HepG2 (cell line): ENCODE data around the gene USP10. TPM values are rescaled to one million over a fixed set of nuclear protein-coding genes. Genes with fewer than 3 reads are reported as not detected.

ENCODE experiments used
- ARHGAP35 ChIP-seq: sonication (generic); formaldehyde crosslinking; IDR thresholded peaks from 2 replicates; pipeline ENCODE4 v1.9.0; 2022; ENCODE audit warnings: mild to moderate bottlenecking, inconsistent platforms, moderate library complexity, missing genetic modification reagents, borderline replicate concordance
- BRD4 ChIP-seq: sonication (generic); formaldehyde crosslinking; IDR thresholded peaks from 2 replicates; pipeline ENCODE4 v1.4.0; 2020; ENCODE audit warnings: missing genetic modification reagents
- ERF ChIP-seq: IDR thresholded peaks from 2 replicates; pipeline ENCODE4 v1.6.1; 2018; ENCODE audit warnings: missing biosample characterization, missing genetic modification reagents
- KLF11 ChIP-seq: IDR thresholded peaks from 2 replicates; pipeline ENCODE4 v1.6.1; 2016; ENCODE audit warnings: missing compliant biosample characterization
- RBFOX2 ChIP-seq: fragments of 200-400 bp; formaldehyde crosslinking; IDR thresholded peaks from 2 replicates; pipeline ENCODE4 v1.6.1; 2017; ENCODE audit warnings: low read depth, mild to moderate bottlenecking, low read length
- SATB2 ChIP-seq: sonication (generic); formaldehyde crosslinking; IDR thresholded peaks from 2 replicates; pipeline ENCODE4 v1.5.0; 2020; ENCODE audit warnings: missing genetic modification reagents
- THAP11 ChIP-seq: IDR thresholded peaks from 2 replicates; pipeline ENCODE4 v1.6.1; 2016; ENCODE audit warnings: missing biosample characterization, missing genetic modification reagents
- YEATS4 ChIP-seq: sonication (generic); formaldehyde crosslinking; IDR thresholded peaks from 2 replicates; pipeline ENCODE4 v1.4.0; 2020; ENCODE audit warnings: missing genetic modification reagents, borderline replicate concordance
- ZNF3 ChIP-seq: IDR thresholded peaks from 2 replicates; pipeline ENCODE4 v1.7.0; 2017; ENCODE audit warnings: inconsistent platforms
- ZNF44 ChIP-seq: sonication (generic); formaldehyde crosslinking; IDR thresholded peaks from 2 replicates; pipeline ENCODE4 v1.5.1; 2020; ENCODE audit warnings: mild to moderate bottlenecking, missing genetic modification reagents
- ZNF543 ChIP-seq: sonication (generic); formaldehyde crosslinking; IDR thresholded peaks from 2 replicates; pipeline ENCODE4 v1.4.0; 2020; ENCODE audit warnings: mild to moderate bottlenecking, missing genetic modification reagents
- polyA plus RNA-seq, 8 experiments: library from polyadenylated mRNA; depleted of rRNA in 3 of 8; stranded (reverse) in 7 of 8; unstranded in 1 of 8; fragments of >200 nt; fragmentation: Illumina TruSeq in 4 of 8; extraction: Trizol in 4 of 8; gene quantifications; 2 replicates each; pipeline versions ENCODE4 v1.2.1 to v1.2.3, GENCODE V29; 2011 to 2016; ENCODE audit warnings: low read depth in 4 of 8, missing spikeins in 1 of 8, mixed read lengths in 1 of 8; ENCODE audit not compliant: insufficient read depth in 1 of 8
- total RNA-seq, 5 experiments: library from RNA; depleted of rRNA; stranded (reverse); fragments of >200 nt; fragmentation: Illumina TruSeq; extraction: Trizol; gene quantifications; 2 replicates each; pipeline ENCODE4 v1.2.3, GENCODE V29; 2016; ENCODE audit warnings: low read depth in 1 of 5
- TF ChIP-seq, protein P1 (sequence below): sonication (generic); formaldehyde crosslinking; IDR thresholded peaks from 2 replicates; pipeline ENCODE4 v1.8.0; 2022; ENCODE audit warnings: missing genetic modification reagents, mild to moderate bottlenecking, borderline replicate concordance
- TF ChIP-seq, protein P2 (sequence below): IDR thresholded peaks from 2 replicates; pipeline ENCODE4 v1.6.1; 2012; ENCODE audit warnings: low read depth, low read length, improper control_type of control experiment
- TF ChIP-seq, protein P3 (sequence below): sonication (generic); formaldehyde crosslinking; IDR thresholded peaks from 2 replicates; pipeline ENCODE4 v1.8.1; 2023; ENCODE audit warnings: mild to moderate bottlenecking, inconsistent platforms, moderate library complexity, missing genetic modification reagents, borderline replicate concordance
- TF ChIP-seq, protein P4 (sequence below): sonication (generic); formaldehyde crosslinking; IDR thresholded peaks from 2 replicates; pipeline ENCODE4 v1.8.1; 2023; ENCODE audit warnings: mild to moderate bottlenecking, missing genetic modification reagents, borderline replicate concordance
- TF ChIP-seq, protein P5 (sequence below): sonication (generic); formaldehyde crosslinking; IDR thresholded peaks from 2 replicates; pipeline ENCODE4 v1.5.0; 2020; ENCODE audit warnings: mild to moderate bottlenecking, missing genetic modification reagents

The USP10 gene
- total and polyA plus RNA-seq, 2 of the 13 experiments (the other 11 are each of a cell fraction or from before 2014, with no cell fraction given) = 79.1 to 122 TPM

DNA sequence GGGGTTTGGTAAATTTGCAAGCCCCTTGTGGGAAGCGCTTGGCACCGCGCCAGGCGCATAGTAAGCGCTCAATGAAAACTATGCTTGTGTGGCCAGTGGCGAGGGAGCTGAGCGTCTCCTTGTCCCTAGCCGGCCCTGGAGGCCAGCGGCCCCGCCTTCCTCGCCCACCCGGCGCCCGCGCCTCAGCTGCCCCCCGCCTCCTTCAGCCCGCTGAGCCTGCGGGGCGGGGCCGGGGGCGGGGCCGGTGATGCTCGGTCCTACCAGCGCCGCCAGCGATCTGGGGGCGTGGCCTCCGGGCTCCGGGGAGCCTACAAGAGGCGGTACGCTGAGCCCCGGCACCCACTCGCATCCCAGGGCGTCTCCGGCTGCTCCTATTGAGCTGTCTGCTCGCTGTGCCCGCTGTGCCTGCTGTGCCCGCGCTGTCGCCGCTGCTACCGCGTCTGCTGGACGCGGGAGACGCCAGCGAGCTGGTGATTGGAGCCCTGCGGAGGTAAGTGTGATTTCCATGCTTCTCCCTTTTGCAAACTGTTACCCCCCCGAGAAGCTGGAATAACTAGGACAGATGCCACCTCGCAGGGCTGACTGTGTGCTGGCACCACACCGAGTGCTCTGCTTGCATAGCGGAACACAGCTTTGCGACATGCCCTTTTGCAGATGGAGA lies 120.0 kb downstream of the USP10 start, which contains the start of gene CRISPLD2 (continued):
- TF ChIP-seq SATB2 (CRISPR knock-in tag) (no peak), YEATS4 (CRISPR knock-in tag) (no peak), ZNF44 (CRISPR knock-in tag) (no peak), ZNF543 (CRISPR knock-in tag) (peak; percentile 54; the same call in 1 of the 2 replicates), ERF (CRISPR knock-in tag) (peak; percentile 21; the same call in 1 of the 2 replicates), ARHGAP35 (CRISPR knock-in tag) (0 out of 2 replicates have a peak, but pooled peaks have one; percentile 62), THAP11 (peak; percentile 9; the same call in 1 of the 2 replicates), RBFOX2 (peak; percentile 74), BRD4 (CRISPR knock-in tag) (0 out of 2 replicates have a peak, but pooled peaks have one; percentile 37), ZNF3 (CRISPR knock-in tag) (no peak), KLF11 (CRISPR knock-in tag) (no peak)
- TF ChIP-seq, protein P1, sequence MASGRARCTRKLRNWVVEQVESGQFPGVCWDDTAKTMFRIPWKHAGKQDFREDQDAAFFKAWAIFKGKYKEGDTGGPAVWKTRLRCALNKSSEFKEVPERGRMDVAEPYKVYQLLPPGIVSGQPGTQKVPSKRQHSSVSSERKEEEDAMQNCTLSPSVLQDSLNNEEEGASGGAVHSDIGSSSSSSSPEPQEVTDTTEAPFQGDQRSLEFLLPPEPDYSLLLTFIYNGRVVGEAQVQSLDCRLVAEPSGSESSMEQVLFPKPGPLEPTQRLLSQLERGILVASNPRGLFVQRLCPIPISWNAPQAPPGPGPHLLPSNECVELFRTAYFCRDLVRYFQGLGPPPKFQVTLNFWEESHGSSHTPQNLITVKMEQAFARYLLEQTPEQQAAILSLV (CRISPR knock-in tag) = peak; percentile 31; the same call in 1 of the 2 replicates
- TF ChIP-seq, protein P2, sequence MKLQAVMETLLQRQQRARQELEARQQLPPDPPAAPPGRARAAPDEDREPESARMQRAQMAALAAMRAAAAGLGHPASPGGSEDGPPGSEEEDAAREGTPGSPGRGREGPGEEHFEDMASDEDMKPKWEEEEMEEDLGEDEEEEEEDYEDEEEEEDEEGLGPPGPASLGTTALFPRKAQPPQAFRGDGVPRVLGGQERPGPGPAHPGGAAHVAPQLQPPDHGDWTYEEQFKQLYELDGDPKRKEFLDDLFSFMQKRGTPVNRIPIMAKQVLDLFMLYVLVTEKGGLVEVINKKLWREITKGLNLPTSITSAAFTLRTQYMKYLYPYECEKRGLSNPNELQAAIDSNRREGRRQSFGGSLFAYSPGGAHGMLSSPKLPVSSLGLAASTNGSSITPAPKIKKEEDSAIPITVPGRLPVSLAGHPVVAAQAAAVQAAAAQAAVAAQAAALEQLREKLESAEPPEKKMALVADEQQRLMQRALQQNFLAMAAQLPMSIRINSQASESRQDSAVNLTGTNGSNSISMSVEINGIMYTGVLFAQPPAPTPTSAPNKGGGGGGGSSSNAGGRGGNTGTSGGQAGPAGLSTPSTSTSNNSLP = no peak
- TF ChIP-seq, protein P3, sequence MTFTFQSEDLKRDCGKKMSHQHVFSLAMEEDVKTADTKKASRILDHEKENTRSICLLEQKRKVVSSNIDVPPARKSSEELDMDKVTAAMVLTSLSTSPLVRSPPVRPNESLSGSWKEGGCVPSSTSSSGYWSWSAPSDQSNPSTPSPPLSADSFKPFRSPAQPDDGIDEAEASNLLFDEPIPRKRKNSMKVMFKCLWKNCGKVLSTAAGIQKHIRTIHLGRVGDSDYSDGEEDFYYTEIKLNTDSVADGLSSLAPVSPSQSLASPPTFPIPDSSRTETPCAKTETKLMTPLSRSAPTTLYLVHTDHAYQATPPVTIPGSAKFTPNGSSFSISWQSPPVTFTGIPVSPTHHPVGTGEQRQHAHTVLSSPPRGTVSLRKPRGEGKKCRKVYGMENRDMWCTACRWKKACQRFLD (CRISPR knock-in tag) = no peak
- TF ChIP-seq, protein P4, sequence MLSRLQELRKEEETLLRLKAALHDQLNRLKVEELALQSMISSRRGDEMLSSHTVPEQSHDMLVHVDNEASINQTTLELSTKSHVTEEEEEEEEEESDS (CRISPR knock-in tag) = no peak
- TF ChIP-seq, protein P5, sequence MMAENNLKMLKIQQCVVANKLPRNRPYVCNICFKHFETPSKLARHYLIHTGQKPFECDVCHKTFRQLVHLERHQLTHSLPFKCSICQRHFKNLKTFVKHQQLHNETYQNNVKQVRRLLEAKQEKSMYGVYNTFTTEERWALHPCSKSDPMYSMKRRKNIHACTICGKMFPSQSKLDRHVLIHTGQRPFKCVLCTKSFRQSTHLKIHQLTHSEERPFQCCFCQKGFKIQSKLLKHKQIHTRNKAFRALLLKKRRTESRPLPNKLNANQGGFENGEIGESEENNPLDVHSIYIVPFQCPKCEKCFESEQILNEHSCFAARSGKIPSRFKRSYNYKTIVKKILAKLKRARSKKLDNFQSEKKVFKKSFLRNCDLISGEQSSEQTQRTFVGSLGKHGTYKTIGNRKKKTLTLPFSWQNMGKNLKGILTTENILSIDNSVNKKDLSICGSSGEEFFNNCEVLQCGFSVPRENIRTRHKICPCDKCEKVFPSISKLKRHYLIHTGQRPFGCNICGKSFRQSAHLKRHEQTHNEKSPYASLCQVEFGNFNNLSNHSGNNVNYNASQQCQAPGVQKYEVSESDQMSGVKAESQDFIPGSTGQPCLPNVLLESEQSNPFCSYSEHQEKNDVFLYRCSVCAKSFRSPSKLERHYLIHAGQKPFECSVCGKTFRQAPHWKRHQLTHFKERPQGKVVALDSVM (CRISPR knock-in tag) = peak; percentile 32; the same call in 1 of the 2 replicates
